Fibroblast of skin of right biceps (primary cell): ENCODE measurements around the gene CMSS1.

Source experiments
- DNase-seq: peaks from one replicate; pipeline ENCODE4 v3.0.0-alpha.2; 2013

CMSS1 gene

GRCh38 chr3:99817437-99818240 is at the start of gene CMSS1:
TSS of gene CMSS1 (plus strand) at chr3:99817862.
- peak; percentile 92 for DNase-seq

- peak; percentile 26 for DNase-seq
These were observed 49.5 kb upstream of the CMSS1 start for GRCh38 chr3:99768126-99768525.

GRCh38 chr3:99768808-99769501 is 48.7 kb upstream of the CMSS1 start:
- DNase-seq: no peak

- DNase-seq: no peak
These were observed 45.5 kb upstream of the CMSS1 start for GRCh38 chr3:99772171-99772570.

GRCh38 chr3:99772671-99773070 is 45.0 kb upstream of the CMSS1 start:
- no peak for DNase-seq

GRCh38 chr3:99774467-99774866 is 43.2 kb upstream of the CMSS1 start:
- peak; percentile 94 for DNase-seq

GRCh38 chr3:99776516-99777209 is 41.0 kb upstream of the CMSS1 start:
- DNase-seq: peak; percentile 55

GRCh38 chr3:99777210-99777549 is 40.5 kb upstream of the CMSS1 start:
- no peak for DNase-seq

GRCh38 chr3:99777708-99778107 is 40.0 kb upstream of the CMSS1 start:
- DNase-seq: no peak

GRCh38 chr3:99780749-99781148 is 36.9 kb upstream of the CMSS1 start:
- DNase-seq: peak; percentile 87

- DNase-seq: peak; percentile 86
These were observed 35.9 kb upstream of the CMSS1 start for GRCh38 chr3:99781761-99782160.

GRCh38 chr3:99783011-99783573 is 34.6 kb upstream of the CMSS1 start:
- DNase-seq: peak; percentile 98

- DNase-seq: peak; percentile 67
These were observed 28.5 kb upstream of the CMSS1 start for GRCh38 chr3:99789011-99789721.

- no peak for DNase-seq
These were observed 23.2 kb upstream of the CMSS1 start for GRCh38 chr3:99794485-99794884.

- DNase-seq: no peak
These were observed 22.1 kb upstream of the CMSS1 start for GRCh38 chr3:99795573-99795972.

GRCh38 chr3:99799422-99799821 is 18.2 kb upstream of the CMSS1 start:
- no peak for DNase-seq

- no peak for DNase-seq
These were observed 14.4 kb upstream of the CMSS1 start for GRCh38 chr3:99803297-99803696.

GRCh38 chr3:99805160-99805559 is 12.5 kb upstream of the CMSS1 start:
- DNase-seq: no peak

- peak; percentile 73 for DNase-seq
These were observed 9.4 kb upstream of the CMSS1 start for GRCh38 chr3:99808163-99808794.

GRCh38 chr3:99809565-99809964 is 8.1 kb upstream of the CMSS1 start:
- no peak for DNase-seq

- DNase-seq: no peak
These were observed 7.3 kb upstream of the CMSS1 start for GRCh38 chr3:99810403-99810802.

GRCh38 chr3:99817047-99817436 is 620 bp upstream of the CMSS1 start:
- DNase-seq: no peak
